Measurements from ENCODE around the gene TMEM181.

Gene TMEM181

DNA sequence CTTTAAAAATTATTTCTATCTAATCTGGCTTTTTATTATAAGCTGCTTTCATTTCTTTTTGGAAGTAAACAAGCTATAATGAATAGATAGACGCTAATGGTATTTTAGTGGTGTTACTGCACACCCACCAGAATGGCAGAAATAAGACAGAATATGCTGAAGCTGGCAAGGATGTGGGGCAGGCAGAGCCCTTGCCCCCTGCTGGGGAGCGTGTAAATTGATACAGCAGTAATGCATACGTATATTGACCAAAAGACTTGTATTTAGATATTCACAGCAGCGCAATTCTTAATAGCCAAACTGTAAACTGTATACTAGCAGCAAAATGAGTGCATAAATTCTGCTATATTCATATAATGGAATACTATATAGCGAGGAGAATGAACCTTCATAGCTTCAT is 35.3 kb downstream of the TMEM181 start:
- H3K4me3 ChIP-seq (replicated peaks; ENCODE audit: insufficient read depth, low read length), result no peak overlapping the region
- TF ChIP-seq GABPA (IDR thresholded peaks at IDR 0.05; ENCODE audit: low read depth), result no peak
- TF ChIP-seq, protein P1, sequence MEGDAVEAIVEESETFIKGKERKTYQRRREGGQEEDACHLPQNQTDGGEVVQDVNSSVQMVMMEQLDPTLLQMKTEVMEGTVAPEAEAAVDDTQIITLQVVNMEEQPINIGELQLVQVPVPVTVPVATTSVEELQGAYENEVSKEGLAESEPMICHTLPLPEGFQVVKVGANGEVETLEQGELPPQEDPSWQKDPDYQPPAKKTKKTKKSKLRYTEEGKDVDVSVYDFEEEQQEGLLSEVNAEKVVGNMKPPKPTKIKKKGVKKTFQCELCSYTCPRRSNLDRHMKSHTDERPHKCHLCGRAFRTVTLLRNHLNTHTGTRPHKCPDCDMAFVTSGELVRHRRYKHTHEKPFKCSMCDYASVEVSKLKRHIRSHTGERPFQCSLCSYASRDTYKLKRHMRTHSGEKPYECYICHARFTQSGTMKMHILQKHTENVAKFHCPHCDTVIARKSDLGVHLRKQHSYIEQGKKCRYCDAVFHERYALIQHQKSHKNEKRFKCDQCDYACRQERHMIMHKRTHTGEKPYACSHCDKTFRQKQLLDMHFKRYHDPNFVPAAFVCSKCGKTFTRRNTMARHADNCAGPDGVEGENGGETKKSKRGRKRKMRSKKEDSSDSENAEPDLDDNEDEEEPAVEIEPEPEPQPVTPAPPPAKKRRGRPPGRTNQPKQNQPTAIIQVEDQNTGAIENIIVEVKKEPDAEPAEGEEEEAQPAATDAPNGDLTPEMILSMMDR (IDR thresholded peaks at IDR 0.05; ENCODE audit: insufficient read depth, low read length), result peak; percentile 8
- DNase-seq (ENCODE audit: low read depth in 1 of 2, low spot score in 1 of 2), result no peak
- H3K27ac ChIP-seq (replicated peaks), result no peak overlapping the region
- H3K27me3 ChIP-seq (ENCODE audit: insufficient read depth, poor library complexity, severe bottlenecking), result no peaks in the 10 kb centered on the region

DNA sequence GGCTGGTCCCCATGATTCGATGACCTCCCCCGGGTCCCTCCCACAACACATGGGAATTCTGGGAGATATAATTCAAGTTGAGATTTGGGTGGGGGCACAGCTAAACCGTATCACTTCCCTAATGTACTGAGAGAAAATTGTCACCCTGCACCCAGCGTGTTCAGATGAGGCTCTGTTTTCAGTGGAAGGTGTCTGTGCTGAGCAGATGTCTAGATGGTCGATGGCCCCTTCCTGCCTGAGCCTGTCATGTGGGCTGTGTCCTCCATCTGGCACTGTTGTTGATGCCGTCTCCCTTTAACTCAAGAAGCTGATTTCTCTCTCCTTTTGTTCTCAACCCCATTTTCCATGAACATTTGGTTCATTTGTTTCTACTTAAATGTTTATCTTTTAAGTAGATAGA is 37.0 kb downstream of the TMEM181 start:
- TF ChIP-seq POLR2AphosphoS5 (IDR thresholded peaks at IDR 0.05; ENCODE audit: low read depth), result no peak
- no peak for TF ChIP-seq SPI1 (IDR thresholded peaks at IDR 0.05; ENCODE audit: borderline replicate concordance, low read depth)
- TF ChIP-seq, protein P1 (IDR thresholded peaks at IDR 0.05; ENCODE audit: insufficient read depth, low read length), result no peak
- no peak for TF ChIP-seq GABPA (IDR thresholded peaks at IDR 0.05; ENCODE audit: low read depth)
- Histone ChIP-seq H3K27ac (replicated peaks) (no peak overlapping the region), H3K4me3 (replicated peaks; ENCODE audit: insufficient read depth, low read length) (no peak overlapping the region), H3K27me3 (ENCODE audit: insufficient read depth, poor library complexity, severe bottlenecking) (no peaks in the 10 kb centered on the region)
- DNase-seq (ENCODE audit: low read depth in 1 of 2, low spot score in 1 of 2), result no peak

DNA sequence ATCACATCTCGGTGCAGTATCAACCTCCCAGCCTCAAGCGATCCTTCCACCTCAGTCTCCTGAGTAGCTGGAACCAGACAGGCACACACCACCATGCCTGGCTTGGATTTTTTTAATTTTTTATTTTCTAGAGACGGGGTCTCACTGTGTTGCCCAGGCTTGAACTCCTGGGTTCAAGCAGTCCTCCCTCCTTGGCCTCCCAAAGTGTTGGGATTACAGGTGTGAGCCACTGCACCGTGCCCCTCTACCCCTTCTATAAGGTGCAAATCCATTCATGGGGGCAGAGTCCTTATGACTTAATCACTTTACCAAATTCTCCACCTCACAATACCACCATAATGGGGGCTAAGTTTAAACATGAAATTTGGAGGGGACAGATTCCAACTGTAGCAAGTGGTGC is 37.7 kb downstream of the TMEM181 start:
- H3K27ac ChIP-seq (replicated peaks), result no peak overlapping the region
- TF ChIP-seq GABPA (IDR thresholded peaks at IDR 0.05; ENCODE audit: low read depth) (no peak), SPI1 (IDR thresholded peaks at IDR 0.05; ENCODE audit: borderline replicate concordance, low read depth) (no peak)
- no peak for DNase-seq (ENCODE audit: low read depth in 1 of 2, low spot score in 1 of 2)
- no peaks in the 10 kb centered on the region for H3K27me3 ChIP-seq (ENCODE audit: insufficient read depth, poor library complexity, severe bottlenecking)
- H3K4me3 ChIP-seq (replicated peaks; ENCODE audit: insufficient read depth, low read length), result no peak overlapping the region

DNA sequence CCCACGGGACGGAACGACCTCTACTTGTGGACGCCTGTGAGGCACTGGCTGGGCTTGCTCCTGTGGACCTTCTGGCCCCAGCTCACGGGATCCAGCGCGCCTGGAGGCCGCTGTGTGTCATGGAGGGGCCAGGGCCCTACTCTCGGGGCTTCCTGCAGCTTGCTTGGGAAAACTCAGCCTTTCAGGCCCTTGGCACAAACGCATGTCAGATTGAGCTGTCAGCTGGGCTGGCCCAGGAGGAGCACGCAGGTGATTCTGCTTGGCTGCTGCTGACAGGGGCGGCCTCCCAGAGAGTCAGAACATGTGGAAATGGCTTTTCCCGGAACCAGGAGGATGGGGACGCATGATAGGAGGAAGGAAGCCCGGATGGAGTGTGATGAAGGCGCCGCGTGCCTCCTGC is 39.7 kb downstream of the TMEM181 start:
- Histone ChIP-seq H3K4me3 (replicated peaks; ENCODE audit: insufficient read depth, low read length) (no peak overlapping the region), H3K27ac (replicated peaks) (no peak overlapping the region), H3K27me3 (ENCODE audit: insufficient read depth, poor library complexity, severe bottlenecking) (no peaks in the 10 kb centered on the region)
- TF ChIP-seq, protein P2, sequence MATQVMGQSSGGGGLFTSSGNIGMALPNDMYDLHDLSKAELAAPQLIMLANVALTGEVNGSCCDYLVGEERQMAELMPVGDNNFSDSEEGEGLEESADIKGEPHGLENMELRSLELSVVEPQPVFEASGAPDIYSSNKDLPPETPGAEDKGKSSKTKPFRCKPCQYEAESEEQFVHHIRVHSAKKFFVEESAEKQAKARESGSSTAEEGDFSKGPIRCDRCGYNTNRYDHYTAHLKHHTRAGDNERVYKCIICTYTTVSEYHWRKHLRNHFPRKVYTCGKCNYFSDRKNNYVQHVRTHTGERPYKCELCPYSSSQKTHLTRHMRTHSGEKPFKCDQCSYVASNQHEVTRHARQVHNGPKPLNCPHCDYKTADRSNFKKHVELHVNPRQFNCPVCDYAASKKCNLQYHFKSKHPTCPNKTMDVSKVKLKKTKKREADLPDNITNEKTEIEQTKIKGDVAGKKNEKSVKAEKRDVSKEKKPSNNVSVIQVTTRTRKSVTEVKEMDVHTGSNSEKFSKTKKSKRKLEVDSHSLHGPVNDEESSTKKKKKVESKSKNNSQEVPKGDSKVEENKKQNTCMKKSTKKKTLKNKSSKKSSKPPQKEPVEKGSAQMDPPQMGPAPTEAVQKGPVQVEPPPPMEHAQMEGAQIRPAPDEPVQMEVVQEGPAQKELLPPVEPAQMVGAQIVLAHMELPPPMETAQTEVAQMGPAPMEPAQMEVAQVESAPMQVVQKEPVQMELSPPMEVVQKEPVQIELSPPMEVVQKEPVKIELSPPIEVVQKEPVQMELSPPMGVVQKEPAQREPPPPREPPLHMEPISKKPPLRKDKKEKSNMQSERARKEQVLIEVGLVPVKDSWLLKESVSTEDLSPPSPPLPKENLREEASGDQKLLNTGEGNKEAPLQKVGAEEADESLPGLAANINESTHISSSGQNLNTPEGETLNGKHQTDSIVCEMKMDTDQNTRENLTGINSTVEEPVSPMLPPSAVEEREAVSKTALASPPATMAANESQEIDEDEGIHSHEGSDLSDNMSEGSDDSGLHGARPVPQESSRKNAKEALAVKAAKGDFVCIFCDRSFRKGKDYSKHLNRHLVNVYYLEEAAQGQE (IDR thresholded peaks at IDR 0.05; ENCODE audit: insufficient replicate concordance, low read depth), result no peak
- TF ChIP-seq SPI1 (IDR thresholded peaks at IDR 0.05; ENCODE audit: borderline replicate concordance, low read depth) (no peak), POLR2AphosphoS5 (IDR thresholded peaks at IDR 0.05; ENCODE audit: low read depth) (no peak), GABPA (IDR thresholded peaks at IDR 0.05; ENCODE audit: low read depth) (no peak)
- TF ChIP-seq, protein P1 (IDR thresholded peaks at IDR 0.05; ENCODE audit: insufficient read depth, low read length), result no peak
- DNase-seq (ENCODE audit: low read depth in 1 of 2, low spot score in 1 of 2), result no peak

DNA sequence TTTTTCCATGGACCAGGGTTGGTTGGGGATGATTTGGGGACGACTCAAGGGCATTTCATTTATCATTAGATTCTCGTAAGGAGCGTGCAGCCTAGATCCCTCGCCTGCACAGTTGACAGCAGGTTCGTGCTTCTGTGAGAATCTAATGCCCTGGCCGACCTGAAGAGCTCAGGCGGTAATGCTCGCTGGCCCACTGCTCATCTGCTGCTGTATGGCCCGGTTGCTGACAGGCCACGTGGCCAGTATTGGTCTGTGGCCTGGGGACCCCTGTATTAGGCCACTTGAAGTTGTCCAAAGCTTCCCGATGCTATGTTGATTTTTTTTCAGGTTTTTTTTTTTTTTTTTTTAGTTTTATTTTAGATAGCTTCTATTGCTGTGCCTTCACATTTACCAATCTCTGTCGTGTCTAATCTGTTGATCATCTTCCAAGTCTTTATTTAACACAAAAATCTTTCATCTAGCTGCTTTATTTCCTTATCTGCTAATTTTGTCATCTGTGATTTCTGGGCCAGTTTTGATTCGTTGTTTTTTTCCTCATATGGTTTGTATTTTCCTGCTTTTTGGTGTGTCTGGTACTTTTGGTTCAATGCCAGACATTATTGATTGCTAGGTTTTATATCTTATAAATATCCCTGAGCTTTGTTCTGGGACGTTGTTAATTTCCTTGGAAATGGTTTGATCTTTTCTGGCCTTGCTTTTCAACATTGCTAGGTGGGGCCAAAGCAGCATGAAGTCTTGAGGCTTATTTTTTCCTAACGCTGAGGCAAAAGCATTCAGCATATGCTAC is 43.6 kb downstream of the TMEM181 start:
- Histone ChIP-seq H3K27ac (replicated peaks) (no peak overlapping the region), H3K27me3 (ENCODE audit: insufficient read depth, poor library complexity, severe bottlenecking) (no peaks in the 10 kb centered on the region), H3K4me3 (replicated peaks; ENCODE audit: insufficient read depth, low read length) (no peak overlapping the region)
- TF ChIP-seq SPI1 (IDR thresholded peaks at IDR 0.05; ENCODE audit: borderline replicate concordance, low read depth), result no peak
- TF ChIP-seq, protein P1 (IDR thresholded peaks at IDR 0.05; ENCODE audit: insufficient read depth, low read length), result no peak
- no peak for TF ChIP-seq GABPA (IDR thresholded peaks at IDR 0.05; ENCODE audit: low read depth)
- TF ChIP-seq, protein P2 (IDR thresholded peaks at IDR 0.05; ENCODE audit: insufficient replicate concordance, low read depth), result no peak
- no peak for TF ChIP-seq POLR2AphosphoS5 (IDR thresholded peaks at IDR 0.05; ENCODE audit: low read depth)
- no peak for DNase-seq (ENCODE audit: low read depth in 1 of 2, low spot score in 1 of 2)

Measured in HL-60 (cell line).